ENCODE data around the gene LCN15. TPM values are rescaled to one million over a fixed set of nuclear protein-coding genes. Genes with fewer than 3 reads are reported as not detected.

The LCN15 gene
- total RNA-seq, 2 donors from 2014 or later = 0.63 to 1.4 TPM

DNA sequence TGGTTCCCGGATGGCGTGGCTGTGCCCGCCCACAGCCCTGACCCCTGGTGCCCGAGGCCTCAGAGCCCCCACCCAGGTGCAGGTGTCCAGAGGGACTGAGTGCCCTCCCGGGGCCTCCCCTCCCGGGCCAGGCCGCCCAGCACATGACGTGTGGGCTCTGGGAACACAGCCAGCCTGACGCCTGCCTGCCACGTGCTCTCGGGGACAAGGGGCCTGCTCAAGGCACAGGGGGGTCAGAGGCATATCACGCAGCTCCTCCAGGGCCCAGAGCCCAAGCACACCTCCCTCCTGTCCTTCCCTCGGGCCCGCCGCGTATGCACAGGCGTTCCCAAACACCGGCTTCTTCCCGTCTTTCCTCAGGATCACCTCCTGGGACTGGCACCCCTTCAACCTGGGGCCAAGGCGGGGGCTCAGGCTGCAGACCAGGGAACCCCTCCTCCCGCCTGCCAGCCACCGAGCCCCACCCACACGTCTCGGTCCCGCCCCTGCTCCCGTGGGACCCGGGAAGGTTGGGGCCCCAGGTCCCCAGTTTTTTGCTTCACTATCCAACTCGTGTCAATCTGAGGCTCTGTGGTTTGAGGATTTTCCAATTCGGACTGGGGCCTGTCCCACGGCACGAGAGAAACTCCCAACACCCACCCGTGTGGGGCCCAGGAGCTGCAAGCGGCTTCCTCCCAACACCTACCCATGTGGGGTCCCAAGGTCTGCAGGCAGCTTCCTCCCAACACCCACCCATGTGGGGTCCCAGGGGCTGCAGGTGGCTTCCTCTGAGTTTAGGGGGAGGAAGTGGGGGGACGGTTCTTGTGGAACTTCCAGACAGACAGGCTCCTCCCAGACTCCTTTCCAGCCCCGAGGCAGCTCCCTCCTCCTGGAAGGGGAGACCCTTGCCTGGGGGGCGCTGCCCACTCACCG lies 23.1 kb downstream of the LCN15 start:
- TF ChIP-seq, protein P1, sequence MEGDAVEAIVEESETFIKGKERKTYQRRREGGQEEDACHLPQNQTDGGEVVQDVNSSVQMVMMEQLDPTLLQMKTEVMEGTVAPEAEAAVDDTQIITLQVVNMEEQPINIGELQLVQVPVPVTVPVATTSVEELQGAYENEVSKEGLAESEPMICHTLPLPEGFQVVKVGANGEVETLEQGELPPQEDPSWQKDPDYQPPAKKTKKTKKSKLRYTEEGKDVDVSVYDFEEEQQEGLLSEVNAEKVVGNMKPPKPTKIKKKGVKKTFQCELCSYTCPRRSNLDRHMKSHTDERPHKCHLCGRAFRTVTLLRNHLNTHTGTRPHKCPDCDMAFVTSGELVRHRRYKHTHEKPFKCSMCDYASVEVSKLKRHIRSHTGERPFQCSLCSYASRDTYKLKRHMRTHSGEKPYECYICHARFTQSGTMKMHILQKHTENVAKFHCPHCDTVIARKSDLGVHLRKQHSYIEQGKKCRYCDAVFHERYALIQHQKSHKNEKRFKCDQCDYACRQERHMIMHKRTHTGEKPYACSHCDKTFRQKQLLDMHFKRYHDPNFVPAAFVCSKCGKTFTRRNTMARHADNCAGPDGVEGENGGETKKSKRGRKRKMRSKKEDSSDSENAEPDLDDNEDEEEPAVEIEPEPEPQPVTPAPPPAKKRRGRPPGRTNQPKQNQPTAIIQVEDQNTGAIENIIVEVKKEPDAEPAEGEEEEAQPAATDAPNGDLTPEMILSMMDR (IDR thresholded peaks at IDR 0.05) = no peak
- no peak for DNase-seq (ENCODE audit: low spot score)
- Histone ChIP-seq H3K4me1 (peaks cover 0 to 26% of the 10 kb centered on the region in 2 donors), H3K27ac (peak overlapping the region in 1 of 2 donors; percentile 48), H3K4me3 (peak overlapping the region in 1 of 2 donors; percentile 42), H3K36me3 (no peaks in the 10 kb centered on the region), H3K27me3 (no peaks in the 10 kb centered on the region), H3K9me3 (no peaks in the 10 kb centered on the region)

DNA sequence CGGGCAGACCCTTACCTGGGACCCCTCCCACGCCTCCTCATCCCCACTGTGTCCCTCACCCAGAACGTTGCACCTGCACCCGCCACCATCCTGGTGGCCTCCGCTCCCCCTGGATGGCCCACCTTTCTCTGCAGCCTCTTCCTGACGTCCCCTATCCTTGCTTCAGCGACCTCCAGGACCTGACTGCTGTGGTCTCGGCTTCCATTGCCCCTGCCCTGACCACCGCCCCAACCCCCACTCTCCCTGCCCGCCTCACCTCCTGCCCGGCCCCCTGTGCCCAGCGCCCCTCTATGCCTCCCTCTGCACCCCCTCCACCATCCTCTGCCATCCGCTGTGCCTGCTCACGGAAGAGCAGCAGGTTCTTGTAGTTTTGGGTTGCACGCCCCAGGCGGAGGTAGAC lies 23.8 kb downstream of the LCN15 start:
- H3K27me3 ChIP-seq = no peaks in the 10 kb centered on the region
- no peak overlapping the region for H3K27ac ChIP-seq
- H3K36me3 ChIP-seq = no peaks in the 10 kb centered on the region
- peaks cover 0 to 26% of the 10 kb centered on the region in 2 donors for H3K4me1 ChIP-seq
- no peaks in the 10 kb centered on the region for H3K9me3 ChIP-seq
- no peak overlapping the region for H3K4me3 ChIP-seq
- DNase-seq (ENCODE audit: low spot score) = no peak
- TF ChIP-seq, protein P1 (IDR thresholded peaks at IDR 0.05) = no peak

DNA sequence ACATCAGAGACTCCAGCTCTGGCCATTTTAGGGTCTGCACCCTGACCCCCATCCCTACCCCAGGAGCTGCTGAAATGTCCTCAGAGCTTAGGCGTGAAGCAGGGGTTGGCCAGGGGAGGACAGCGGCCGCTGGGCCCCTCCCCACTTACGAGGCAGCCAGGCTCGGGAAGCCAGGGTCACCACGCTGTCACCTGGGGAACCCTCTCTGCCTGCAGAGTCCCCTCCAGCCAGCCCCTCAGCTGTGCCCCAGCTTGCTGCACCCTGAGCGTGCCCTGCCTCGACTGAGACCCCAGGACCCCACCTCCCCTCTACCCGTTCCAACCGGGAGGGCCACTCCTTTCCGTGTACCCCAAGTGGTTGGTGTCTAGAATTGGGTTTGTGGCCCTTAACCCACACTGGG lies 24.2 kb downstream of the LCN15 start:
- H3K4me1 ChIP-seq = peaks cover 0 to 26% of the 10 kb centered on the region in 2 donors
- no peaks in the 10 kb centered on the region for H3K27me3 ChIP-seq
- no peaks in the 10 kb centered on the region for H3K36me3 ChIP-seq
- no peak overlapping the region for H3K4me3 ChIP-seq
- TF ChIP-seq, protein P1 (IDR thresholded peaks at IDR 0.05) = no peak
- no peak overlapping the region for H3K27ac ChIP-seq
- no peak for DNase-seq (ENCODE audit: low spot score)
- no peaks in the 10 kb centered on the region for H3K9me3 ChIP-seq

DNA sequence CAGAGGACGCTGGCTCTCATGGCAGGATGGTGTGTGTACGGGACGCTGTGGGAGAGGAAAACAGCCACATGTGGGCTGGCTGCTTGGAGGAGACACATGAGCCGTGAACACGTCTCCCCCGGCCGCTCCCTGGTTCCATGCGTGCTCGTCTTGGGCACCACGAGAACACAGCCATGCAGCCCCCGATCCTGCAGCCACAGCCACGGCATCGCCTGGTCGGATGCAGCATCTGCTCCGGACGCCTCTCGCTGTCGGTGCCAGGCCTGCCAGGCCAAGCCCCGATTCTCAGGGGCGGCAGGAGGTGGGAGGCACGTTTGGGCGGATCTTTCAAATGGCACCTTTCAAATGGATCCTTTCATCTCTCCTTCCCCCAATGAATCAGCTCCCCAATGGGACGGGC lies 24.8 kb downstream of the LCN15 start:
- Histone ChIP-seq H3K36me3 (no peaks in the 10 kb centered on the region), H3K4me1 (peaks cover 0 to 26% of the 10 kb centered on the region in 2 donors), H3K27me3 (no peaks in the 10 kb centered on the region), H3K9me3 (no peaks in the 10 kb centered on the region), H3K27ac (no peak overlapping the region), H3K4me3 (no peak overlapping the region)
- TF ChIP-seq, protein P1 (IDR thresholded peaks at IDR 0.05) = no peak
- no peak for DNase-seq (ENCODE audit: low spot score)

DNA sequence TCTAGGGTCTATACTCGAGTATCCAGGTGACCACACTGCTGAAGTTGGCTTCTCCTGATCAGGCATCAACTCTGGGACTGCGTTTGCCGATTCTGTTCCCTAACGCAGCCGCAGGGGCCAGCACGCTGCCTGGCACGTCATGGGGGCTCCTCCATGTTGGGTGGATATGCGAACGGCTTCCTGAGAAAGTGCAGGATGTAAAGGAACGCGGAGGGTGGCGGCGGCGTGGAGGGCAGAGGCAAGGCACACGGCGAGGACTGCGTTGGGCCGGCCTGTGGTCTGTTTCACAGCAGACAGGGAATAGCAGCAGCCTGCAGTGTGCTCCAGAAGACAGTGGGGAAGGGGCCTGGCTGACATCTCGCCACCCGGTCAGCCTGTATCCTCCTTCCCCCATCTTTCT lies 25.4 kb downstream of the LCN15 start:
- no peak for DNase-seq (ENCODE audit: low spot score)
- H3K27me3 ChIP-seq = no peaks in the 10 kb centered on the region
- H3K27ac ChIP-seq = no peak overlapping the region
- no peaks in the 10 kb centered on the region for H3K9me3 ChIP-seq
- peaks cover 0 to 26% of the 10 kb centered on the region in 2 donors for H3K4me1 ChIP-seq
- TF ChIP-seq, protein P1 (IDR thresholded peaks at IDR 0.05) = no peak
- no peak overlapping the region for H3K4me3 ChIP-seq
- no peaks in the 10 kb centered on the region for H3K36me3 ChIP-seq

Measured in right atrium auricular region (tissue), 2 donors.